ENCODE data around the gene ARSB. TPM values are rescaled to one million over a fixed set of nuclear protein-coding genes. Genes with fewer than 3 reads are reported as not detected.
A peak's percentile ranks its signal among the peaks of the same experiment; 100 is the strongest.

The ARSB gene
- total RNA-seq, 1 donor from 2014 or later, result 16.7 TPM

- no peak overlapping the region for H3K4me3 ChIP-seq (ENCODE audit: low read depth, low read length)
- DNase-seq (ENCODE audit: low read depth), result no peak
- no peak for TF ChIP-seq CTCF (conservative IDR thresholded peaks at IDR 0.05; ENCODE audit: low read depth, low read length)
Measured at GRCh38 chr5:79023947-79024346, 38.8 kb upstream of the ARSB start.

GRCh38 chr5:79023348-79023747, 38.2 kb upstream of the ARSB start:
- DNase-seq (ENCODE audit: low read depth), result no peak
- no peak overlapping the region for H3K4me3 ChIP-seq (ENCODE audit: low read depth, low read length)
- TF ChIP-seq CTCF (conservative IDR thresholded peaks at IDR 0.05; ENCODE audit: low read depth, low read length), result no peak

GRCh38 chr5:79022771-79023170, 37.7 kb upstream of the ARSB start:
- H3K4me3 ChIP-seq (ENCODE audit: low read depth, low read length), result no peak overlapping the region
- TF ChIP-seq CTCF (conservative IDR thresholded peaks at IDR 0.05; ENCODE audit: low read depth, low read length), result no peak
- DNase-seq (ENCODE audit: low read depth), result no peak

- no peak overlapping the region for H3K4me3 ChIP-seq (ENCODE audit: low read depth, low read length)
- DNase-seq (ENCODE audit: low read depth), result no peak
- no peak for TF ChIP-seq CTCF (conservative IDR thresholded peaks at IDR 0.05; ENCODE audit: low read depth, low read length)
Measured at GRCh38 chr5:79021753-79022152, 36.6 kb upstream of the ARSB start.

- peak; percentile 95 for TF ChIP-seq CTCF (conservative IDR thresholded peaks at IDR 0.05; ENCODE audit: low read depth, low read length)
- H3K4me3 ChIP-seq (ENCODE audit: low read depth, low read length), result no peak overlapping the region
- DNase-seq (ENCODE audit: low read depth), result peak; percentile 50
Measured at GRCh38 chr5:79020861-79021561, 35.9 kb upstream of the ARSB start.

- H3K4me3 ChIP-seq (ENCODE audit: low read depth, low read length), result no peak overlapping the region
- DNase-seq (ENCODE audit: low read depth), result no peak
- no peak for TF ChIP-seq CTCF (conservative IDR thresholded peaks at IDR 0.05; ENCODE audit: low read depth, low read length)
Measured at GRCh38 chr5:79014631-79015030, 29.5 kb upstream of the ARSB start.

- TF ChIP-seq CTCF (conservative IDR thresholded peaks at IDR 0.05; ENCODE audit: low read depth, low read length), result no peak
- H3K4me3 ChIP-seq (ENCODE audit: low read depth, low read length), result no peak overlapping the region
- no peak for DNase-seq (ENCODE audit: low read depth)
Measured at GRCh38 chr5:79011869-79012268, 26.8 kb upstream of the ARSB start.

Data from epithelial cell of proximal tubule (primary cell).